ENCODE results near the gene SNAPIN.
"Not testable (repeated sequence)": the region's sequence is repeated elsewhere in the genome, so short reads cannot be mapped to it uniquely, and the experiment has no call there.

Gene SNAPIN

DNA sequence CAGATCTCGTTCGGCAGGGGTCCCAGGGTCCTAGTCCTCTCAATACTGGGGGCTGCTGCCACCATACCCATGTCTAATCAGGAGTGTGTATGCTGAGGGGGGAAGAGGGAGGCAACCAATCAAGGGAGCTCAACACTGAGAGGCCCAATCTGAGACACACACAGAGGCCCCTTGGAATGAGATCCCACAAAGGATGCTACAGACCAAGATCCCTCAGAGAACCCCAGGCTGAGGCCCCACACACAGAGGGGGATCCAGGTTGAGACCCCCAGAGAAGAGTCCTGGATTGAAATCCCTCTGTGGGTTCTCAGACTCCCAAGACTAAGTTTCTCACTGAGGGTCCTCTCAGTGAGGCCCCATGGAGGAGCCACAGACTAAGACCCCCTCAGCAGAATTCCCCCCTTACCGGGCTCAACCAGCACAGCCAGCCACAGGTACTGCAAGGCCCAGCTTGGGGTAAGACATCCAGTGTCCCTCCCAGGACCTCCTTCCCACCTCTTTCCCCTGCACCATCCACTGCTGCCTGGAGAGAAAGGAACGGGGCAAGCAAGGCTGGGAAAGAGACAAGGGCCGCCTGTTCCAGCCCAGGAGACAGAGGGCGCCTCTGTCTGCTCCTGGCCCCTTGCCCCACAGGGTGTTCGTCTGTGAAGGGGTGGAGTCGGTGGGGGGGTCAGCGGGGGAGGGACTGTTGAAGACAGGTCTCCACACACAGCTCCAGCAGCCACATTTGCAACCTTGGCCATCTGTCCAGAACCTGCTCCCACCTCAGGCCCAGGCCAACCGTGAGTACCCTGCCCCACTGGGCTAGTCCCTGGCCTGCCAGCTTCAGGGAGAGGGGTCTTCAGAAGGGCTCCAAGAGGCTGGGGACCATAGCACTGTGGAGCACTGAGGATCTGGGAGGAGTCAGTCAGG lies 30.5 kb upstream of the SNAPIN start, which contains the start of gene S100A1:
TSS of gene S100A1 (plus strand) at position 720 of the 912 bp plus-strand sequence. CDS start 2,088 bp downstream, outside the sequence.
- DNase-seq, result no peak

GRCh38 chr1:153628638-153629342 lies 29.7 kb upstream of the SNAPIN start:
- no peak for DNase-seq

GRCh38 chr1:153629343-153629665 lies 29.2 kb upstream of the SNAPIN start:
- no peak for DNase-seq

DNA sequence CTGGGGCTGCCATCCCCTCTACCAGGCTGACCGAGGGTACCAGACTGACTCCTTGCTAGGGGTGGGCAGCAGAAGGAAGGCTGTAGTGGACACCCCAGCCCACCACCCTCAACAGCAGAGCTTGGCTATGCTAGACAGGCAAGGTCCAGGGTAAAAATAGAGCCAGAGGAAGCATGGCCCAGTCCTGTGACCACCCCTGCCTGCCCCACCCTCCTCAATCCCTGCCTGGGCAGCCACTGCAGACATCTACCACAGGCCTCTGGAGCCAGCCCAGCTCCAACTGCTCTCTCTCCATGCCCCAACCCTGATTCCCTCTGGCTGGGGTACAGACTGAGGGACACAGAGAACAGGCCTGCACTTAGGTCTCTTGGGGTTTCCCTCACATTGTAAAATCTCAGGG lies 28.5 kb upstream of the SNAPIN start:
- no peak for DNase-seq

- no peak for DNase-seq
Measured at GRCh38 chr1:153630384-153630783, 28.1 kb upstream of the SNAPIN start.

DNA sequence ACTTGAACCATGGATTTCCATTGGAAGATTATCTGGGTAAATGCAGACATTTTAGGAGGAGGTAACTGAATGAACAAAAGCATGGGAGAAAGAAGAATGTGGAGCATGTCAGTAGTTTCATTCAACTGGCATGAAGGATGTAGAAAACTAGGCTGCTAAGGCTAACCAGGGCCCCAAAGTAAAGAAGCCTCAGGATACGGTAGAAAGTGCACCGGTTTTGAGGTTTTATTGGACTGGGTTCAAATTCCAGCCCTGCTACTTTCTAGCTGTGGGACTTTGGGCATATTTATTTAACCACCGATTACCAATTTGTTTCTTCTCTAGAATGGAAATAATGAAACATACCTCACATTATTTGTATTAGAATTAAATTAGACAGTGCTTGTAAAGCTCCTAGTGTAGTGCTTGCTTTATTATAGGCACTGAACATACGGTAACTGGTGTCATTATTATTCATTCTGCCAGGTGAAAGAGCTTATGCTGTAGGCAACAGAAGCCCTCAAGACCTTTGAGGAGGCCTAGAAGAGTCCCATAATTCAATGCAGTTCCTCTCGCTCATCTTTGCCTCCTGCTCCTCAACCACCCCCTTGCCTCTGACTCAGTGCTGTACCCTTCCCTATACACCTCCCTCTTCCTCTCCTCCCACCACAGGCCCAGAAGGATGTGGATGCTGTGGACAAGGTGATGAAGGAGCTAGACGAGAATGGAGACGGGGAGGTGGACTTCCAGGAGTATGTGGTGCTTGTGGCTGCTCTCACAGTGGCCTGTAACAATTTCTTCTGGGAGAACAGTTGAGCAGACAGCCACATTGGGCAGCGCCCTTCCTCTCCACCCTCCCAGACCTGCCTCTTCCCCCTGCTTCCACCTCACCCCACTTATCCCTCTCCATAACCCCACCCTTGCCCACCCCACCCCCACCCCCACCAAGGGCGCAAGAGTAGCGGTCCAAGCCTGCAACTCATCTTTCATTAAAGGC lies 27.2 kb upstream of the SNAPIN start:
- no peak for DNase-seq

DNA sequence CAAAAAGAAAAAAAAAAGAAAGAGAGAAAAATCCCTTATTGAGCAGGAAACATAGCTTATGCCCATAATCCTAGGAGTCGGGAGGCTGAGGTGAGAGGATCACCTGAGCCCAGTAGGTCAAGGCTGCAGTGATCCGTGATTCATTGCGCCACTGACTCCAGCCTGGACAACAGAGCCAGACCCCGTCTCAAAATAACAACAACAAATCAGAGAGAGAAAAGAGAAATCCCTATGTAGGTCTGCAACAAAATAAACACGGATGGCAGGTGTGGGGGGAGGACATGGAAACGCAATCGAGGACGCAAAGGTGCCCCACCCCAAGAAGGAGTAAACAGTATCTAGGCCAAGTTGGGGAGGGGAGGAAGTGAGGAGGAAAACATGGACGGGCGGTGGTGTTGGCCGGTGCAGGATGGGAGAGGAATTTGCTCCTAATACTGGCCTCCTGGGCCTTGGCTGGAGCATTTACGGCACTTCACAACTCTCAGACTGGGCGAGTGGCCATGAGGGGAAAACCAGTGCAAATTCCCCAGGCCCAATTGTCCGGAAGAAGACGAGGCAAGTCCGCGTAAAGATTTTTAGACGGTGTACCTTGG lies 25.2 kb upstream of the SNAPIN start:
- no peak for DNase-seq

- peak; percentile 98 for DNase-seq
Measured at GRCh38 chr1:153633754-153634665, 24.5 kb upstream of the SNAPIN start, which contains the start of gene CHTOP. TSS of gene CHTOP (plus strand) at chr1:153634066. CDS start at chr1:153636589, 2,523 bp downstream.

DNA sequence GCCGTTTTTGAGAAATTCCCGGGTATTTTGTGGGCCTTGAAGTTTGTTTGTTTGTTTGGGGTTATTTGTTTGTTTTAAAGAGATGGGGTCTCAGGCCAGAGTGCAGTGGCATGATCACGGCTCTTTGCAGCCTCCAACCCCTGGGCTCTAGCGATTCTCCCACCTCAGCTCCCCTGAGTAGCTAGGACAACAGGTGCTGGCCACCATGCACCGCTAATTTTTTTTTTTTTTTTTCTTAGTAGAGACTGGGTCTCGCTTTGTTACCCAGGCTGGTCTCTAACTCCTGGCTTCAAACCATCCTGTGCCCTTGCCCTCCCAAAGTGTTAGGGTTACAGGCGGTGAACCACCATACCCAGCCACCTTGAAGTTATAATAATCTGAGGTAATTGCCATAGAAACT lies 22.6 kb upstream of the SNAPIN start:
- DNase-seq, result no peak

GRCh38 chr1:153636312-153636711 lies 22.2 kb upstream of the SNAPIN start:
- no peak for DNase-seq

DNA sequence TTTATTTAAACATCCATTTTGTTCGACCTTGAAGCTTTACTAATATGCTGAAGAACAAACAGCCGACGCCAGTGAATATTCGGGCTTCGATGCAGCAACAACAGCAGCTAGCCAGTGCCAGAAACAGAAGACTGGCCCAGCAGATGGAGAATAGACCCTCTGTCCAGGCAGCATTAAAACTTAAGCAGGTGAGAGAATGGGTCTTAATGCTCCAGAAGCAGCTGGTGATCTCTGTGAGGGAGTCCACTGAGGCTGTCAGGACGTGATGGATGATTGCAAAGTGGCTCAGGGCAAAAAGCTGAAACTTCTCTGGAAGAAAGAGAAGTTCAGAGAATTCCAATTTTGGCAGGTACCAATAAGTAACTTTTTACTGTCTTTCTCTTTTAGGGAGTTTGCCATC lies 20.2 kb upstream of the SNAPIN start:
- DNase-seq, result no peak

DNA sequence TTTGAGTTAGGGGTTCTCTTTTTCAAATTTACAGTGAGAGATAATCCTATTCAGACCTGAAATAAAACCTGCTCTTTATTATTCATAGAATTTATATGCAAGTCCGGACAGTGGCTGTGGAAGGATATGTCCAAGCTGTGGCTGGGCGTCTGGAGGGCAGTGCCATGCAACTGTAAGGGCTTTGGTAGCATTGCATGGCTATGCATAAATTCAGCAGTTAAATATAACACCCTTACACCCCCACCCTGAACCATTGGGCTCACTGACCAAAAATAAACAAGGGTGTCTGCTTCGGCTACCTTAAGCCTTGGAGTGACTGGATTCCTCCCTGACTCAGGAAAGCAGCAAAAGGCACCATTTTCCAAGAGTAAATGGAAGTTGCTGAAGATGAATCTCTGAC lies 19.2 kb upstream of the SNAPIN start:
- DNase-seq, result no peak

GRCh38 chr1:153640213-153640612 lies 18.3 kb upstream of the SNAPIN start:
- not testable (repeated sequence) for DNase-seq

DNA sequence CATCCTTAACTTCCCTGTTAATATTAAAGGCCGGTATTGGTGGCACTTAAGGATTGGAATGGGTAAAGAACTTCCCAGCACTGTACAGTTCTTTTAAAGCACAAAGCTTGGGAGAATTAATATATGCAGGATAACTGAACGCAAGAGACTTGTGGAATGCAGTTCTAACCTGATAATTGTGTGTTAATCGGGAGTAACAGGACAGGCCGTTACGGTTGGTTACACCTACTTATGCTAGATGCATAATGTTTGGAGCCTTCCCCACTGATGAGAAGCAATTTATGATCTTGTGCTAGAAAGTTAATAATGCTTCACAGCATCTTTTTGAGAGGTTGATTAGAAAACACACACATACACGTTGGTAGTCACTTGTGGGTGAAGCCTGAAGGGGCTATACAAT lies 17.6 kb upstream of the SNAPIN start:
- DNase-seq, result no peak

GRCh38 chr1:153642161-153642560 lies 16.3 kb upstream of the SNAPIN start:
- no peak for DNase-seq

DNA sequence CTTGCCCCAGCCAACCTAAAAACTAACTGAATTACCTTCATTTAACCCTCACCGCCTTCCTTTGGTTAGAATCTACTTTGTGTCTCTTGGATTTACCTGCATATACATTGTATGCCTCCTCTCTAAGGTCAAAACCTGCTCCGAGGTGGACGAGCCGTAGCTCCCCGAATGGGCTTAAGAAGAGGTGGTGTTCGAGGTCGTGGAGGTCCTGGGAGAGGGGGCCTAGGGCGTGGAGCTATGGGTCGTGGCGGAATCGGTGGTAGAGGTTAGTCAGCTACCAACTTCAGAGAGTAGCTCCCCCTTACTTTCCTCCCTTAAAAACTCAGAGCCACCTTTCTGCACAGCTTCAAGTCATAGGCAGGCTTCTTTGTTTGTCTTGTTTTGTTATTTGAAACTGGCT lies 15.4 kb upstream of the SNAPIN start:
- no peak for DNase-seq

- no peak for DNase-seq
Measured at GRCh38 chr1:153643816-153644215, 14.7 kb upstream of the SNAPIN start.

GRCh38 chr1:153646672-153647345 lies 11.7 kb upstream of the SNAPIN start:
- no peak for DNase-seq

- peak; percentile 26 for DNase-seq
Measured at GRCh38 chr1:153647346-153647714, 11.2 kb upstream of the SNAPIN start.

DNA sequence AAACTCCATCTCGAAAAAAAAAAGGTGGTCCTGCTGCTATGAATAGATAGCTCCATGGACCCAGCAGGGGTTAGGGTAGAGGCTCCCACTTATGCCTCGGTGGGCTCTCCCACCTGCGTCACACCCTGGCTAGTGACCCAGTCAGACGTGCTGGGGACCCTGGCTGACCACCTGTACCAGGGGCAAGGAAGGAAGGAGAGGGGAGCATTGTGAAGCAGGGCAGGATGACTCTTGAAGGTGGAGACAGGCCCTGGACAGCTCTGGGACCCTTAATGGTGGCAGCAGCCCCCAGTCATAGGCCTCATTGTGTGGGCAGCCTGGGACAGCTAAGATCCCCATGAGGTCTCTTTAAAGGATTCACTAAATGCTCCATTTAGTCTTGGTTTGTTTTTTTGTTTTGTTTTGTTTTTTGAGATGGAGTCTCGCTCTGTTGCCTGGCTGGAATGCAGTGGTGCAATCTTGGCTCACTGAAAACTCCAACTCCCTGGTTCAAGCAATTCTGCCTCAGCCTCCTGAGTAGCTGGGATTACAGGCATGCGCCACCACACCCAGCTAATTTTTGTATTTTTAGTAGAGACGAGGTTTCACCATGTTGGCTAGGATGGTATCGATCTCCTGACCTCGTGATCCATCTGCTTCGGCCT lies 10.4 kb upstream of the SNAPIN start:
- no peak for DNase-seq
